ENCODE data around the gene ARFGAP3.

ARFGAP3 gene

DNA sequence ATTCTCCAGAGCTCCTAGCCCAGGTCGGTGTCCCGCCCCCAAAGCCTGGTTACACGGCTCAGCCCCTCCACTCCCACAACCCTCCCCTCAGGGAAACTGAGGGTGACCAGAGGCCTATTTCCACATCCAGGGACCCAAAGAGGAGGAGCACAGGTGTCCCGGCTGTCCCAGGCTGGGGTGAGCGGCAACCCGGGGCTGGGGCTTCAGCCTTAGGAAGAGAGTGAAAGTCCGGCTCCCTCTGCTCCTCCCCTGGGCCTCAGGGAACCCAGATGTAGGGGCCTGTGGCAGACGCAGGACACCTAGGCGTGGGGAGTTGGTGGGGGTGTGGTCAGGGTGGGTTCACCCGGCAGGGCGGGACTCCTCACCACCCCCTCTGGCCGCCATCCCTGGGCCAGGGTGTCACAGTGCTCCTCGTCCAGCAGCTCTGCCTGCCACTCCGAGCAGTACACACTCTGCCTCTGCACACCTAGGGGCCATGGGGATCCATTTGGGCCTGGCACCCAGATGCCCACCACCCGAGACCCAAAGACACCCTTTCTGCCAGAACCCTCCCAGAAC, 63.1 kb downstream of the ARFGAP3 start:
- no peak for DNase-seq (ENCODE audit: low read depth)
- no peak overlapping the region for H3K4me3 ChIP-seq (ENCODE audit: low read depth, low read length)
- TF ChIP-seq, protein P1, sequence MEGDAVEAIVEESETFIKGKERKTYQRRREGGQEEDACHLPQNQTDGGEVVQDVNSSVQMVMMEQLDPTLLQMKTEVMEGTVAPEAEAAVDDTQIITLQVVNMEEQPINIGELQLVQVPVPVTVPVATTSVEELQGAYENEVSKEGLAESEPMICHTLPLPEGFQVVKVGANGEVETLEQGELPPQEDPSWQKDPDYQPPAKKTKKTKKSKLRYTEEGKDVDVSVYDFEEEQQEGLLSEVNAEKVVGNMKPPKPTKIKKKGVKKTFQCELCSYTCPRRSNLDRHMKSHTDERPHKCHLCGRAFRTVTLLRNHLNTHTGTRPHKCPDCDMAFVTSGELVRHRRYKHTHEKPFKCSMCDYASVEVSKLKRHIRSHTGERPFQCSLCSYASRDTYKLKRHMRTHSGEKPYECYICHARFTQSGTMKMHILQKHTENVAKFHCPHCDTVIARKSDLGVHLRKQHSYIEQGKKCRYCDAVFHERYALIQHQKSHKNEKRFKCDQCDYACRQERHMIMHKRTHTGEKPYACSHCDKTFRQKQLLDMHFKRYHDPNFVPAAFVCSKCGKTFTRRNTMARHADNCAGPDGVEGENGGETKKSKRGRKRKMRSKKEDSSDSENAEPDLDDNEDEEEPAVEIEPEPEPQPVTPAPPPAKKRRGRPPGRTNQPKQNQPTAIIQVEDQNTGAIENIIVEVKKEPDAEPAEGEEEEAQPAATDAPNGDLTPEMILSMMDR (IDR thresholded peaks at IDR 0.05; ENCODE audit: insufficient read depth, low read depth, low read length, missing control alignments): no peak

DNA sequence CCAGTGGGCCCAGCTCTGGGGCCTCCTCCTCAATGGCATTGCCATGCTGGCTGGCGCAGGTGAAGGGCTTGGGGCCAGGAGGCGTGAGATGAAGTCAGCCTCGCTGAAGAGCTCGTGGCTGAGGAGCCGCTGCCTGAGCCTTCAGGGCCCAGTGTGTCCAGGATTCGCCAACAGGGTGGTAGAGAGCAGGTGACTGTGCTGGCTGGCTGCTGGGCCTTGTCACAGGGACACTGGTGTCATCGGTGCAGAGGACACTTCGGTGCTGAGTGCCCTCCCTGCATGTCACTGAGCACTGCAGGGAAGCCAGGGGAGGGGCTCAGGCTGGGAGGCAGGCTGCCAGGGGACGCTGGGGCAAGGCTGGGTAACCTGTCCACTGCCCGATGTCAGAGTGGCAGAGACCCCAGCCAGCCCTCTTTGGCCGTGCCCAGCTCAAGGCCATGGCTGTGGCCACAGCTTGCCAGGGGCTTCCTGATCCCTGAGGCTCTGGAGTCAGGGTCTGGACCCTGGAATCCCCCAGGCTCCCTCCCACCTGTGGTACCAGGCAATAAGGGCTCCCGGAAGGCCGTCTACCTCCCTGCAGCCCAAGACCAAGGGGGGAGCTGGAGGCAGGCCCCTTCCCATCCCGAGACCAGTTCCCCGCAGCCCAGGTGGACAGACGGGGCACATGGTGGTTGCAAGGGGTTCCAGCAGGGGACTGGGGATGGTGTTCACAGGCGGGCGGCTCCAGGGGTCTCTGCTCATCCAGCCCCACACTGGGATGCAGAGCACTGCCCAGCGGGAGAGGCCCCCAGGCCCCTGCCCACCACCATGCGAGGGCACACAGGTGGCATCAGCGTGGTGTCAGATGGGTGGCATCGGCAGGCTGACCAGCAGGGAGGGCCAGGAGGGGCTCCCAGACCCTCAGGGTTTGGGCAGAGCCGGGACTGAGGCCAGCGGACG, 63.9 kb downstream of the ARFGAP3 start:
- DNase-seq (ENCODE audit: low read depth): no peak

DNA sequence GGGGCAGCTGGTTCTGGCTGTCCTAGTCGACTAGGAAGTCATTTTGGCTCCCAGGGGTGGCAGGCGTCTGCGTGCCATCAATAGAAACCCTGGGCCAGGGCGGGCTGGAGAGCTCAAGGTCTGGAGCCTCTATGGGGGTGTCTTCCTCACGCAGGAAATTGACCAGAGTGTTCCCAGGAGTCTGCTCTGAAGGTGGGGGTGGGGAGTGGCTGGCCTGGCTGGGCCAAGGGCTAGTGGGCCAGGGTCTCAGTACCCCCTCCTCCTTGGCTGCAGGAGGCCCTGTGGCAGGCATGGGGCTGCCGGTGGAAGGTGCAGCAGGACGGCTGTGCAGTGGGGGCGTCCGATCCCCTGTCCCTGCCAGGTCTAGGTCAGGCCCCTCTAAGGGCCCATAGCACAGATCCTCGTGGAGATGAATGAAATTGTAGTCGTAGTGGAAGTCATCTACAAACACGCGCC, 64.6 kb downstream of the ARFGAP3 start:
- TF ChIP-seq, protein P1 (IDR thresholded peaks at IDR 0.05; ENCODE audit: insufficient read depth, low read depth, low read length, missing control alignments): no peak
- no peak overlapping the region for H3K4me3 ChIP-seq (ENCODE audit: low read depth, low read length)
- DNase-seq (ENCODE audit: low read depth): no peak

More for the DNA sequence above, 63.9 kb downstream of the ARFGAP3 start:
- TF ChIP-seq, protein P1 (IDR thresholded peaks at IDR 0.05; ENCODE audit: insufficient read depth, low read depth, low read length, missing control alignments): no peak
- H3K4me3 ChIP-seq (ENCODE audit: low read depth, low read length): no peak overlapping the region

DNA sequence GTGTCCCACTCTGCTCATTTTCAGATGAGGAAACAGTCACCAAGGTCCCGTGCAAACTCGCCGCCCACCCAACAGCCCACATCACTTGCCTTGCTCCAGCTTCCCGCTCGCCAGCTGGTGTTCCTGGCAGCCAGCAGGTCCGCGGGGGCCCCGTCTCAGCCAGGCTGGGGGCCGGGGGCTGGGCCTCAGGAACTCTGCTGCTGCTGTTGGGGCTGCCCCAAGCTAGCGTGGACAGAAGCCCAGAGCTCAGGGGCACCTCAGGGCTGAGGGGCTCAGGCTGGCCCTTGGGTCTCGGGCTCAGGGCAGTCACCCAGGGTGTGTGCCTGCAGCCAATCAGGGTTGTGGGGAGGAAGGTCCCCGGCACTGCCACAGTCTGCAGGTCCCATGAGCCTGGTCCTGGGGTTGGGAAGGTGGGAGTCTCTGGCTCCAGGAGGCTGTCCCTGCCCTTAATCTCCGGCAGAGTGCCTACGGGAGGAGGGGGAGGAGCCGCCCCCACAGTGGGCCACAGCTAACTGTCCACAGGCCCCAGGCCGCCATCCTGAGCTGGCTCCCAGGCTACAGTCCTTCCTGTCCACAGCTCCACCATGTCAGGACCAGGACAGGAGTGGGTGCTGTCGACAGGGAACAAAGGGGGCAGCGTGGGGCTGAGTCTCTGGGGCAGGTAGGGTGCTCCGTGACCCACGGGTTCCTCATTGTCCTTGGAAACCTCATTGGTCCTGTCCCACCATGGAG, 65.2 kb downstream of the ARFGAP3 start:
- TF ChIP-seq, protein P1 (IDR thresholded peaks at IDR 0.05; ENCODE audit: insufficient read depth, low read depth, low read length, missing control alignments): no peak
- H3K4me3 ChIP-seq (ENCODE audit: low read depth, low read length): no peak overlapping the region
- DNase-seq (ENCODE audit: low read depth): no peak

DNA sequence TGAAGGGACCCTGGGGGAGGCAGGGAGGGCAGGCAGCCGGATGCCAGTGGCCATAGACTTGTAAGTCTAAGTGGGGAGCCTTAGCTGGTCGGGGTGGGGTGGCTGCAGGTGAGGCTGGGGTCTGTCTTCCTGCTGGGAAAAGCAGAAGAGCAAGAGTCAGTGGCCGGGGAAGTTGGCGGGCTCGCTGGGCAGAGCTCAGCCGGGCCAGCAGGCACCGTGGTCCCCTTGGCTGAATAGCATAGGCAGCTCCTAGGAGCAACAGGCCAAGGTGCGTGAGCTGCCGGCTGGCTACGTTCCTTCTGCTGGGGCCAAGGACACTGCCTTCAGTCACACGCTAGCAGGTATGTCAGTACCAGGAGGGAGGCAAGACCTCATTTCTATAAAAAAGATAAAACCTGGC, 68.6 kb downstream of the ARFGAP3 start:
- no peak for DNase-seq (ENCODE audit: low read depth)
- TF ChIP-seq, protein P1 (IDR thresholded peaks at IDR 0.05; ENCODE audit: insufficient read depth, low read depth, low read length, missing control alignments): no peak
- H3K4me3 ChIP-seq (ENCODE audit: low read depth, low read length): no peak overlapping the region

DNA sequence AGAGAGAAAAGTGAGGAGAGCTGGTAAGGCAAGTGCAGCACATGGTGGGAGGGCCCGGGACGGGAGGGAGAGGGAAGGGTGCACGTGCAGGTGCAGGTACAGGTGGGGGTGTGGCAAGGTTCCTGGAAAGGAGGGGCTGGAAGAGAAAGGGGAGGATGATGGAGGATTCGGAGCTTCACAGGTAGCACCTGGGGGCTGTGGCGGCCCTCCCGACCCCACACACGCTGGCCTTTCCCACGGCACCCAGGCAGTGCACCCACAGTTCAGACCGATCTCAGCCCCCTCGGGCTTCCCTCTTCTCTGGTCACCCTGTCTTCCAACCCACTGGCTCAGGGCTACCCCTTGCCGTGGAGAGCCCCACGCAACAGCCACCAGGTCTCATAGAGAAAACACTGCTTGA, 69.1 kb downstream of the ARFGAP3 start:
- no peak for DNase-seq (ENCODE audit: low read depth)
- TF ChIP-seq, protein P1 (IDR thresholded peaks at IDR 0.05; ENCODE audit: insufficient read depth, low read depth, low read length, missing control alignments): no peak

More for the DNA sequence above, 69.1 kb downstream of the ARFGAP3 start:
- no peak overlapping the region for H3K4me3 ChIP-seq (ENCODE audit: low read depth, low read length)

Measured in GM12865 (cell line).